H7 (cell line): ENCODE measurements around the gene PROSER2. TPM values are rescaled to one million over a fixed set of nuclear protein-coding genes. Genes with fewer than 3 reads are reported as not detected.
A peak's percentile ranks its signal among the peaks of the same experiment; 100 is the strongest.

Experiments
- DNase-seq: peaks from one replicate; pipeline ENCODE4 v3.0.0; 2012
- H3K27me3 ChIP-seq: 2 replicates; pipeline ENCODE4 v1.6.0; 2011; ENCODE audit warnings: mild to moderate bottlenecking, low read length; ENCODE audit not compliant: control insufficient read depth, insufficient read depth
- H3K36me3 ChIP-seq: replicated peaks from 2 replicates; pipeline ENCODE4 v1.5.1; 2011; ENCODE audit warnings: low read length; ENCODE audit not compliant: control insufficient read depth, insufficient read depth
- H3K4me3 ChIP-seq: 2 replicates; pipeline ENCODE4 v1.5.1; 2011; ENCODE audit warnings: low read depth, mild to moderate bottlenecking, control low read depth, low read length, moderate library complexity; ENCODE audit not compliant: insufficient read depth
- total RNA-seq: library from RNA; depleted of rRNA; stranded (reverse); fragments of >200 nt; shearing (Covaris generic); gene quantifications from 2 replicates; pipeline ENCODE4 v1.2.3, GENCODE V29; 2014; rRNA removed

Gene PROSER2
- total RNA-seq, 1 experiment from 2014 or later: 15.0 TPM

- no peak for DNase-seq
- Histone ChIP-seq H3K4me3 (no peak overlapping the region), H3K27me3 (no peaks in the 10 kb centered on the region), H3K36me3 (no peaks in the 10 kb centered on the region)
Observed at GRCh38 chr10:11901454-11901832, 78.3 kb downstream of the PROSER2 start.

DNA sequence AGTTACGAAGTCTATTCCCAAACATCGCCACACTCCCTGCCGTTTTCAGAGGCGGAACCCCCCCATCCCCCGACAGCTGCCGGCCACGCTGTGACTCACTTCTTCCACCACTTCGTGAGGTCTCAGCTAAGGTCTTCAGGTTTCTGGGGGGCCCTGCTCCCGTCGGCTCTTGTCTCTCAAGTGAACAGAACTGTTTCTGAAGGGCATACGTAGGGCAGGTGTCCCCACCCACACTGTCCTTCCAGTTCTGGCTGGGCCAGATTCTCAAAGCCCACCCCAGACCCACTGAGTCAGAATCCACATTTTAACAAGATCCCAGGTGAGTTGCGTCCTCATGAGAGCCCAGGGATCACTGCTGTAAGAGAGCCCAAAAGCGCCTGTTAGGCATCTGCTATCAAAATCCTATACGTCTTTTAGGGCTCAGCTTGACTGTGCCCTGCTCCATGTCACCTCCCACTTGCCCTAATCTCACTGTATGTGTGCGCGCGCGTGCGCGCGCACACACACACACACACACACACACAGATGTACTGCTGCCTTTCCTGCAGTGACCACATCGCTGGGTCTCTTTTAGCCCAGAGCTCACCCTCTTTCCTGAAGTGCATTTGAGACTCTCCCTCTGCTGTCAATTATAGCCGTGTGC lies 78.8 kb downstream of the PROSER2 start:
- no peaks in the 10 kb centered on the region for H3K27me3 ChIP-seq
- no peaks in the 10 kb centered on the region for H3K36me3 ChIP-seq
- H3K4me3 ChIP-seq: no peak overlapping the region
- no peak for DNase-seq

GRCh38 chr10:11902646-11903045 lies 79.5 kb downstream of the PROSER2 start:
- no peaks in the 10 kb centered on the region for H3K36me3 ChIP-seq
- H3K27me3 ChIP-seq: no peaks in the 10 kb centered on the region
- no peak overlapping the region for H3K4me3 ChIP-seq
- no peak for DNase-seq

GRCh38 chr10:11906714-11907113 lies 83.6 kb downstream of the PROSER2 start:
- no peaks in the 10 kb centered on the region for H3K36me3 ChIP-seq
- H3K27me3 ChIP-seq: no peaks in the 10 kb centered on the region
- DNase-seq: no peak

DNA sequence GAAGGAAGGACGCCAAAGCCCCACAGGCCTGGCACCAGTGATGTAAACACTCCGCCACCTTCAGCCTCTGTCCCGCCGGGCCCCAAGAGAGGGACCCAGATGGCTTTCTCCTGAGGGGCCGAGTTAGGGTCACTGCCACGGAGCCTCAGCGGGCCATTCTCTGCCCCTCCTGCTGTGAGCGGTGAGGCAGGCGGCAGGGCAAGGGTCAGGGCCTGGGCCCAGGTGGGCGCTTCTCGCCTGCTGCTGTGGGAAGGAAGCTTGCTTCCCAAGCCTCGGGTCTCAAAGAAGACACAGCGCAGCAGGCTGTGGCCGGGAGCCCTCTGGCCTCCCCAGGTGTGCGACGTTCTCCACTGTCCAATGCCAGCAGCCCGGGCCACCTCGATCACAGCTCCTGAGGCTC lies 84.8 kb downstream of the PROSER2 start:
- no peaks in the 10 kb centered on the region for H3K27me3 ChIP-seq
- H3K4me3 ChIP-seq: no peak overlapping the region
- DNase-seq: no peak
- H3K36me3 ChIP-seq: no peaks in the 10 kb centered on the region

More at GRCh38 chr10:11906714-11907113, 83.6 kb downstream of the PROSER2 start:
- no peak overlapping the region for H3K4me3 ChIP-seq

GRCh38 chr10:11908536-11908935 lies 85.4 kb downstream of the PROSER2 start:
- no peaks in the 10 kb centered on the region for H3K36me3 ChIP-seq
- DNase-seq: no peak
- no peak overlapping the region for H3K4me3 ChIP-seq
- H3K27me3 ChIP-seq: no peaks in the 10 kb centered on the region

GRCh38 chr10:11908991-11909390 lies 85.8 kb downstream of the PROSER2 start:
- Histone ChIP-seq H3K36me3 (no peaks in the 10 kb centered on the region), H3K27me3 (no peaks in the 10 kb centered on the region)
- DNase-seq: no peak

GRCh38 chr10:11909618-11910017 lies 86.5 kb downstream of the PROSER2 start:
- Histone ChIP-seq H3K27me3 (no peaks in the 10 kb centered on the region), H3K4me3 (no peak overlapping the region), H3K36me3 (no peaks in the 10 kb centered on the region)
- no peak for DNase-seq

More at GRCh38 chr10:11908991-11909390, 85.8 kb downstream of the PROSER2 start:
- no peak overlapping the region for H3K4me3 ChIP-seq

DNA sequence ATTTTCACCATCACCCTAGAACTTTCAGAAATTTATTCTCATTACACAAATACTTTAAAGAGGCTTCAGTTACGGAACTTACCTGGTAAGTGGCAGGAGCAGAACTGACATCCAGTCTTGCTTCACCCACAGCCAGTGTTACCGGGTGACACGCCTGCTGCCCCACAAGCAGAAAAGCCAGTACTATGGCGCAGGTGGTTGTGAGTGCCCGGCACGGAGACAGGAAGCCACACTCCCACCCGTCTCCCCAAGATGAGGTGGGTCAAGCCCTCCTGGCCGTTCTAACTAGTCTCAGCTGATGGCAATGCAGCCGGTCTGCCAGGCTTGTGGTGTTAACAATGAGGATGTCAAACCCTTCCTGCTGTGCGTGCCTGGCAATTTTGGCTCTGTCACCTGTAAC lies 86.9 kb downstream of the PROSER2 start:
- DNase-seq: no peak
- no peaks in the 10 kb centered on the region for H3K27me3 ChIP-seq
- H3K36me3 ChIP-seq: no peaks in the 10 kb centered on the region
- no peak overlapping the region for H3K4me3 ChIP-seq

DNA sequence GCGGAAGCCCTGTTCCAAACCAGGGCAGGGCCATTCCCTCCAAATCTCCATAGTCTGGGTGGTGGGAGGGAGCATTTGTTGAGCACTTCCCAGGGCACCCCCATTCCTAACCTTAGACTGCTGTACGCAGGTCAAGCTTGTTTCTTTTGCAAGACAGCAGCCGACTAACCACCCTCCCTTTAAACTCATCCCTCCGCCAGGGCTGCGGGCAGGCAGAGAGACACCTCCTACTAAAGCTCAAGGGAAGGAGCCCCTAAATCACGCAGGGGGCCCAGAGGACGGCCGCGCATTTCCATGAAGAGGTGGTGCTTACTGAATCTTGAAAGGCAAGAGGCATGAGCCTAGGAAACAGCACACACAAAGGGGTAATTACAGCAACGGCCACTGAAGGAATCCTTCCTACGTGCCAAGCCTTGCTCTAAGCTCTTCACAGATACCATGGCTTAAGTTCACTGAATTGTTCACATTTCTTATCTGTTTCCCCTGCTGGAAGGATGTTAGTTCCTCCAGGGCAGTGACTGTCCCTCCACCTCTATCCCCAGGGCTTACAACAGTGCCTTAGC lies 90.0 kb downstream of the PROSER2 start:
- Histone ChIP-seq H3K27me3 (no peaks in the 10 kb centered on the region), H3K4me3 (no peak overlapping the region), H3K36me3 (no peaks in the 10 kb centered on the region)
- DNase-seq: peak; percentile 68

GRCh38 chr10:11918384-11918783 lies 95.2 kb downstream of the PROSER2 start:
- no peaks in the 10 kb centered on the region for H3K27me3 ChIP-seq
- peaks cover 5% of the 10 kb centered on the region for H3K36me3 ChIP-seq
- DNase-seq: no peak
- no peak overlapping the region for H3K4me3 ChIP-seq

- Histone ChIP-seq H3K27me3 (no peaks in the 10 kb centered on the region), H3K36me3 (peaks cover 5% of the 10 kb centered on the region), H3K4me3 (no peak overlapping the region)
- DNase-seq: no peak
Observed at GRCh38 chr10:11919271-11919670, 96.1 kb downstream of the PROSER2 start.

Other genes starting within 250 kb of the PROSER2 start
- gene USP6NL, start 211.7 kb upstream of the PROSER2 start, total RNA-seq: 15.9 and 18.2 TPM in 2 replicates
- 57.9 and 59.7 TPM in 2 replicates for gene ECHDC3, start 81.0 kb upstream of the PROSER2 start, total RNA-seq
- gene UPF2, start 219.5 kb downstream of the PROSER2 start, total RNA-seq: 10.6 and 19.2 TPM in 2 replicates
- 59.4 and 79.0 TPM in 2 replicates for gene DHTKD1, start 245.6 kb downstream of the PROSER2 start, total RNA-seq